ENCODE results near the gene TUBA3D.
"Not testable (repeated sequence)": the region's sequence is repeated elsewhere in the genome, so short reads cannot be mapped to it uniquely, and the experiment has no call there.

TUBA3D gene

DNA sequence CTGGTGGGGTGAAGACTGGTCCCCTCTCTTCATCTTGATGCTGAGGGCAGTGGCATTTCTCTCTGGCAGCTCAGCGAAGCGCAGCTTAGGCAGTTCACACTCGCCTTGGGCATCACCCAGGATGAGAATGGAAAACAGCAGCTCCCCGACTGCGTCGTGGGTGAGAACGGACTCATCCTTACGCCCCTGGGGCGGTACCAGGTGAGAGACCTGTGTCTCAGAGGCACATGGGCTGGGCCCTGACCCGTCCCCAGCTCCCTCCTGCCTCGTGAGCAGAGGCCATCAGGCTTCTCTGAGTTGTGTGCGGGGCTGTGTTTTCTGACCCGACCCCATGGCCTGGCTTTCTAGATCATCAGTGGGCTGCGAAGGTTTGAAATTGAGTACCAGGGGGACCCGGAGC is 43.5 kb downstream of the TUBA3D start:
- H3K36me3 ChIP-seq (ENCODE audit: low read depth): no peaks in the 10 kb centered on the region
- H3K4me1 ChIP-seq (ENCODE audit: insufficient read depth, poor library complexity, severe bottlenecking): no peaks in the 10 kb centered on the region
- TF ChIP-seq, protein P1, sequence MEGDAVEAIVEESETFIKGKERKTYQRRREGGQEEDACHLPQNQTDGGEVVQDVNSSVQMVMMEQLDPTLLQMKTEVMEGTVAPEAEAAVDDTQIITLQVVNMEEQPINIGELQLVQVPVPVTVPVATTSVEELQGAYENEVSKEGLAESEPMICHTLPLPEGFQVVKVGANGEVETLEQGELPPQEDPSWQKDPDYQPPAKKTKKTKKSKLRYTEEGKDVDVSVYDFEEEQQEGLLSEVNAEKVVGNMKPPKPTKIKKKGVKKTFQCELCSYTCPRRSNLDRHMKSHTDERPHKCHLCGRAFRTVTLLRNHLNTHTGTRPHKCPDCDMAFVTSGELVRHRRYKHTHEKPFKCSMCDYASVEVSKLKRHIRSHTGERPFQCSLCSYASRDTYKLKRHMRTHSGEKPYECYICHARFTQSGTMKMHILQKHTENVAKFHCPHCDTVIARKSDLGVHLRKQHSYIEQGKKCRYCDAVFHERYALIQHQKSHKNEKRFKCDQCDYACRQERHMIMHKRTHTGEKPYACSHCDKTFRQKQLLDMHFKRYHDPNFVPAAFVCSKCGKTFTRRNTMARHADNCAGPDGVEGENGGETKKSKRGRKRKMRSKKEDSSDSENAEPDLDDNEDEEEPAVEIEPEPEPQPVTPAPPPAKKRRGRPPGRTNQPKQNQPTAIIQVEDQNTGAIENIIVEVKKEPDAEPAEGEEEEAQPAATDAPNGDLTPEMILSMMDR (IDR thresholded peaks at IDR 0.05; ENCODE audit: poor library complexity, severe bottlenecking): no peak
- H3K27ac ChIP-seq (ENCODE audit: poor library complexity, severe bottlenecking): no peak overlapping the region
- no peaks in the 10 kb centered on the region for H3K27me3 ChIP-seq (ENCODE audit: insufficient read depth, poor library complexity, severe bottlenecking)
- no peak overlapping the region for H3K4me3 ChIP-seq (ENCODE audit: severe bottlenecking)
- no peak for ATAC-seq (ENCODE audit: low read depth)
- no peaks in the 10 kb centered on the region for H3K9me3 ChIP-seq (ENCODE audit: severe bottlenecking)
- no peak for DNase-seq (ENCODE audit: low spot score)

DNA sequence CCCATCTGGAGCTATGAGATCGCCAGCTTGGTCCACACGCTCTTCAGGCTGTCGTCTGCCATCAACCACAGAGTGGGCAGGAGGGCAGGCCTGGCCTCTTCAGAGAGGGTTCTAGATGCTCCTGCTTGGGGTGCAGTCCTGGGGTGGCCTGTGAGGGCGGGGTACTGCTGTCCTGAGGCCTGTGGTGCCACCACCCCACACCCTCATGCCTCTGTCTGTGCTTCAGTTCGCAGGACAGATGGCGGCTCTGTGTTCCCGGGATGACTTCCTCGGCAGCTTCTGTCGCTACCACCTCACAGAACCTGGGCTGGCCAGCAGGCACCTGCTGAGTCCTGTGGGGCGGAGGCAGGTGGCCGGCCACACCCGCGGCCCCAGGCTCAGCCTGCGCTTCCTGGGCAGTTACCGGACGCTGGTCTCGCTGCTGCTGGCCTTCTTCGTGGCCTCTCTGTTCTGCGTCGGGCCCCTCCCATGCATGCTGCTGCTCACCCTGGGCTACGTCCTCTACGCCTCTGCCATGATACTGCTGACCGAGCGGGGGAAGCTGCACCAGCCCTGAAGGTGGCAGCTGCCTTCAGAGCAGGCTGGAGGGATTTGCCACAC is 44.1 kb downstream of the TUBA3D start:
- not testable (repeated sequence) for DNase-seq (ENCODE audit: low spot score); H3K27ac ChIP-seq (ENCODE audit: poor library complexity, severe bottlenecking); H3K4me1 ChIP-seq (ENCODE audit: insufficient read depth, poor library complexity, severe bottlenecking); ATAC-seq (ENCODE audit: low read depth); H3K27me3 ChIP-seq (ENCODE audit: insufficient read depth, poor library complexity, severe bottlenecking); H3K36me3 ChIP-seq (ENCODE audit: low read depth); H3K9me3 ChIP-seq (ENCODE audit: severe bottlenecking); H3K4me3 ChIP-seq (ENCODE audit: severe bottlenecking)

DNA sequence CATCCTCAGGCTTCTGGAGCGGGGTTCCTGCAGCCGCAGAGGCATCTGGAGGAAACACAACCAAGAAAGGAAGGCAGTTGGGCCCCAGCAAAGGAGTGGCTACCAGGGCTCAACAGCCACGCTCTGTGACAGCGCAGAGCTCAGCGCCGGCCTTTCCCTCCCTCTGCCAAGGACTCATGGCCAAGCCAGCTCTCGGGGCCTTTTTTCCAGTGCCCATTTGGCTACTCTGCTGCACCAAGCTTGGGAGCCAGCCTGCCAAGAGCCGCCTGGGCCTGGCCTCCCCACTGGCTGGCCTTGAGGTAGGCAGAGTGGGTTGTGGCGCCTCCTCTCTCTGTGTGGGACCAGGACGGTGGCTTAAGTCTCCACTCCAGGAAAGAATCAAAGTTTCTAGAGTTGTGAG is 44.6 kb downstream of the TUBA3D start:
- DNase-seq (ENCODE audit: low spot score) (no peak), ATAC-seq (ENCODE audit: low read depth) (no peak)
- no peaks in the 10 kb centered on the region for H3K9me3 ChIP-seq (ENCODE audit: severe bottlenecking)
- no peak overlapping the region for H3K4me3 ChIP-seq (ENCODE audit: severe bottlenecking)
- H3K36me3 ChIP-seq (ENCODE audit: low read depth): no peaks in the 10 kb centered on the region
- no peaks in the 10 kb centered on the region for H3K4me1 ChIP-seq (ENCODE audit: insufficient read depth, poor library complexity, severe bottlenecking)
- H3K27ac ChIP-seq (ENCODE audit: poor library complexity, severe bottlenecking): no peak overlapping the region
- no peaks in the 10 kb centered on the region for H3K27me3 ChIP-seq (ENCODE audit: insufficient read depth, poor library complexity, severe bottlenecking)
- TF ChIP-seq, protein P1 (IDR thresholded peaks at IDR 0.05; ENCODE audit: poor library complexity, severe bottlenecking): no peak

DNA sequence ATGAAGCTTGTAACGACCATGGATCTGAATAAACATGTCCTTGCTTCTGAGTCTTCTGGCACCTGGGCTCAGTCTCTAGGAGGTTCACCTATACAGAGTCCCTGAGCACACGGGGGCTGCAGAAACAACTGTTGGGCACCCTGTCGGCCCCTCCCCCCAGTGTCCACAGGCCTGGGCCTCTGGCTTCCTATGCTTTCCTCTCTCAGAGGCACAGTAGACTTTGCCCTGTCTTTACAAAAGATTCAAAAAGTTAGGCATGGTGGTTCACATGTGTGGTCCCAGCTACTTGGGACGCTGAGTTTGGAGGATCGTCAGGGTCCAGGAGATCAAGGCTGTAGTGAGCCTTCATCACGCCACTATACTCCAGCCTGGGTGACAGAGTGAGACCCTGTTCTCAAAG is 45.6 kb downstream of the TUBA3D start:
- DNase-seq (ENCODE audit: low spot score): not testable (repeated sequence)

DNA sequence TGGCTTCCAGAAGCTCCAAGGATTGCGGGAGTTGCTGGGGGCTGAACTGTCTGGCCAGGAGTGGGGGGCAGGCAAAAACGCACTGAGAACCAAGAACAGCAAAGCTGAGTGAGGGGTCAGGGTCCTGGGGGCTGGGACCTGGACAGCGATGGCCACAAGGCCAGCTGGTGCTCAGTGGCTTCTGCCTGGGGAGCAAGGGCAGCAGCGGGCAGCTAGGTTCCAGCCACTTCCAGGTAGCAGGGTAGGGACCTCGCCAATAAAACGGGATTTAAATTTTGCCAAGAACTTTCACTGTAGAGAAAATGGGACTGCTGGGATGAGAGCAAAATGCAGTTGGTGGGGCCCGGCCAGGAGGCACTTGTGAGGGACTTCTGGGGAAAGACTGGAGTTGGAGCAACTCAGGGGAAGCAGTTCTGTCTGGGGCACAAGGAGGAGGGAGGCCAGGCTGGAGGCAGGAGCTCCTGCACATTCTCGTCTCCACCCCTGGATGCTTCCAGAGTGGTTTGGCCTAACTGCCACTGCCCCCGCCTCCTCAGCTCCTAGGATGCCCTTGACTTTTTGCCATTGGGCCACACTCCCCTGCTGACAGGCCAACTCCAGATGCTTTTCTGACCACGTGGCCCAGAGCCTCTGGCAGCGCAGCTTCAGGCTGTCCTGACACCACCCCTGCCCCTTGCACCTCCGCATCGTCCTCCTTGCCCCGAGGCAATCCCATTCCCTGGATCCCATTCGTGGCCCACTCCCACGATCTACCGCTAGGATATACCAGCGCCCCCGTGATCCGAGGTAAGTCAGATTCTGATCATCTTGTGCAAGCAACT is 46.3 kb downstream of the TUBA3D start:
- Histone ChIP-seq H3K36me3 (ENCODE audit: low read depth) (no peaks in the 10 kb centered on the region), H3K4me3 (ENCODE audit: severe bottlenecking) (no peak overlapping the region), H3K27me3 (ENCODE audit: insufficient read depth, poor library complexity, severe bottlenecking) (no peaks in the 10 kb centered on the region), H3K27ac (ENCODE audit: poor library complexity, severe bottlenecking) (no peak overlapping the region), H3K9me3 (ENCODE audit: severe bottlenecking) (no peaks in the 10 kb centered on the region), H3K4me1 (ENCODE audit: insufficient read depth, poor library complexity, severe bottlenecking) (no peaks in the 10 kb centered on the region)
- TF ChIP-seq, protein P1 (IDR thresholded peaks at IDR 0.05; ENCODE audit: poor library complexity, severe bottlenecking): no peak
- ATAC-seq (ENCODE audit: low read depth) (0 out of 3 replicates have a peak, but pooled peaks have one; percentile 12), DNase-seq (ENCODE audit: low spot score) (no peak)

More for the DNA sequence above, 45.6 kb downstream of the TUBA3D start:
- H3K36me3 ChIP-seq (ENCODE audit: low read depth); H3K4me3 ChIP-seq (ENCODE audit: severe bottlenecking); H3K27me3 ChIP-seq (ENCODE audit: insufficient read depth, poor library complexity, severe bottlenecking); H3K4me1 ChIP-seq (ENCODE audit: insufficient read depth, poor library complexity, severe bottlenecking); H3K9me3 ChIP-seq (ENCODE audit: severe bottlenecking); H3K27ac ChIP-seq (ENCODE audit: poor library complexity, severe bottlenecking); ATAC-seq (ENCODE audit: low read depth): not testable (repeated sequence)

DNA sequence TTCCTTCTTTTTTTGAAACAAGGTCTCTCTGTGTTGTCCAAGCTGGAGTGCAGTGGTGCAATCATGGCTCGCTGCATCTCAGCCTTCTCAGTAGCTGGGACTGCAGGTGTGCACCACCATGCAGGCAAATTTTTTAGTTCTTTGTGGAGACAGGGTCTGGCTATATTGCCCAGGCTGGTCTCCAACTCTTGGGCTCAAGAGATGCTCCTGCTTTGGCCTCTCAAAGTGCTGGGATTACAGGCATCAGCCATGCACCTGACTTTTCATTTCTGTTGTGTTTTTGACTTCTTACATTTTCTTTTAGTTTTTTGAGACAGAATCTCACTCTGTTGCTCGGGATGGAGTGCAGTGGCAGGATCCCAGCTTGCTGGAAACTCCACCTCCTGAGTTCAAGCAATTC is 49.3 kb downstream of the TUBA3D start:
- H3K4me3 ChIP-seq (ENCODE audit: severe bottlenecking); DNase-seq (ENCODE audit: low spot score); H3K36me3 ChIP-seq (ENCODE audit: low read depth); ATAC-seq (ENCODE audit: low read depth); H3K27ac ChIP-seq (ENCODE audit: poor library complexity, severe bottlenecking); H3K4me1 ChIP-seq (ENCODE audit: insufficient read depth, poor library complexity, severe bottlenecking); H3K27me3 ChIP-seq (ENCODE audit: insufficient read depth, poor library complexity, severe bottlenecking); H3K9me3 ChIP-seq (ENCODE audit: severe bottlenecking): not testable (repeated sequence)

DNA sequence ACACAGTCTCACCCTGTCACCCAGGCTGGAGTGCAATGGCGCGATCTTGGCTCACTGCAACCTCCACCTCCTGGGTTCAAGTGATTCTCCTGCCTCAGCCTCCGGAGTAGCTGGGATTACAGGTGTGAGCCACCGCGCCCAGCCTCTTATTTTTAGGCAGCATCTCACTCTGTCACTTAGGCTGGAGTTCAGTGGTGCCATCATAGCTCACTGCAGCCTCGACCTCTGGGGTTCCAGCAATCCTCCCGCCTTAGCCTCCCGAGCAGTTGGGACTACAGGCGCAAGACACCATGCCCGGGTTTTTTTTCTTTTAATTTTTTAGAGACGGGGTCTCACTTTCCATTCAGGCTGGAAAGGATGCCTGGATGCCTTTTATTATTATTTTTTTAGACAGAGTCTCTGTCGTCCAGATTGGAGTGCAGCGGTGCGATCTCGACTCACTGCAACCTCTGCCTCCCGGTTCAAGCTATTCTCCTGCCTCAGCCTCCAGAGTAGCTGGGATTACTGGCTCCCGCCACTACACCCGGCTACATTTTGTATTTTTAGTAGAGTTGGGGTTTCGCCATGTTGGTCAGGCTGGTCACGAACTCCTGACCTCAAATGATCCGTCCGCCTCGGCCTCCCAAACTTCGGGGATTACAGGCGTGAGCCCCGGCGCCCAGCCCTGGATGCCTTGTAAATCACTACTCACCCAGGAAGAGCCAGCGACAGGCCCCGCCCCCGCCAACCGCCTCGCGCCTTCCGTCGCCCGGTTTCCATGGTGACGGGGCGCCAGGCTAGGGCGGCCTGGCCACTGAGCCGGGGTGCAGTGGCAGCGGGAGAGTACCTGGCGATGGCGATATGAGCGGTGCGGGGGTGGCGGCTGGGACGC is 51.4 kb downstream of the TUBA3D start, which contains the start of gene CCDC74A:
TSS of gene CCDC74A (plus strand) at position 758 of the 871 bp plus-strand sequence. CDS start at position 841, 83 bp downstream.
- peak within 1 kb of the TSS; percentile 26 for H3K4me3 ChIP-seq (ENCODE audit: severe bottlenecking)
- H3K4me1 ChIP-seq (ENCODE audit: insufficient read depth, poor library complexity, severe bottlenecking); H3K36me3 ChIP-seq (ENCODE audit: low read depth); DNase-seq (ENCODE audit: low spot score); H3K27ac ChIP-seq (ENCODE audit: poor library complexity, severe bottlenecking); H3K9me3 ChIP-seq (ENCODE audit: severe bottlenecking); H3K27me3 ChIP-seq (ENCODE audit: insufficient read depth, poor library complexity, severe bottlenecking): not testable (repeated sequence)
- ATAC-seq (ENCODE audit: low read depth): peak; percentile 78

Measured in RWPE2 (cell line).